ENCODE measurements around the gene MAG.

MAG gene

GRCh38 chr19:35317464-35318043, 25.6 kb downstream of the MAG start:
- Histone ChIP-seq H3K4me3 (ENCODE audit: low read depth, low read length) (no peak overlapping the region), H3K4me1 (ENCODE audit: control insufficient read depth, insufficient read depth, low read length) (no peaks in the 10 kb centered on the region), H3K9me3 (ENCODE audit: control insufficient read depth, insufficient read depth, low read depth, low read length) (peaks cover 4% of the 10 kb centered on the region; the same call in 1 of the 2 replicates), H3K27ac (ENCODE audit: extremely low read depth, low read depth, low read length) (no peak overlapping the region), H3K36me3 (ENCODE audit: control insufficient read depth in 2 of 2, insufficient read depth in 1 of 2, low read length in 2 of 2) (no peaks in the 10 kb centered on the region)
- ChIA-PET CTCF (interaction anchor here (0.6 to 3.0 kb wide), 5 partner anchors 11 to 273 kb away, joined by 3 to 11 read pairs (median 4); no protein-coding TSS in a partner anchor), POLR2A (no interaction called here)
- TF ChIP-seq GLIS1 (tag by site-specific recombination; IDR thresholded peaks at IDR 0.05) (no peak), ZNF48 (tag by site-specific recombination; IDR thresholded peaks at IDR 0.05) (no peak), GFI1B (tag by site-specific recombination; IDR thresholded peaks at IDR 0.05) (no peak)

- Histone ChIP-seq H3K9me3 (ENCODE audit: control insufficient read depth, insufficient read depth, low read depth, low read length) (peaks cover 4% of the 10 kb centered on the region; the same call in 1 of the 2 replicates), H3K27ac (ENCODE audit: extremely low read depth, low read depth, low read length) (no peak overlapping the region), H3K4me3 (ENCODE audit: low read depth, low read length) (no peak overlapping the region), H3K36me3 (ENCODE audit: control insufficient read depth in 2 of 2, insufficient read depth in 1 of 2, low read length in 2 of 2) (no peaks in the 10 kb centered on the region), H3K4me1 (ENCODE audit: control insufficient read depth, insufficient read depth, low read length) (no peaks in the 10 kb centered on the region)
- TF ChIP-seq ZFHX2 (tag by site-specific recombination; conservative IDR thresholded peaks at IDR 0.05) (peak; percentile 49; the same call in 1 of the 2 replicates), HOXD13 (CRISPR knock-in tag; IDR thresholded peaks at IDR 0.05; ENCODE audit: borderline replicate concordance) (no peak), EGR2 (tag by site-specific recombination; IDR thresholded peaks at IDR 0.05; ENCODE audit: low read depth) (0 out of 2 replicates have a peak, but pooled peaks have one; percentile 41), KLF17 (tag by site-specific recombination; IDR thresholded peaks at IDR 0.05) (peak; percentile 91)
- ChIA-PET POLR2A (interaction anchor here (0.6 kb wide), 1 partner anchor 278 kb away, joined by 5 read pairs; no protein-coding TSS in a partner anchor), CTCF (interaction anchor here (0.5 to 3.0 kb wide), 6 partner anchors 9 to 177 kb away, joined by 3 to 11 read pairs (median 3); no protein-coding TSS in a partner anchor)
Observed at GRCh38 chr19:35318679-35319448, 26.9 kb downstream of the MAG start.

GRCh38 chr19:35320065-35320713, 28.2 kb downstream of the MAG start:
- CTCF ChIA-PET = interaction anchor here (0.5 to 1.2 kb wide), 6 partner anchors 11 to 1136 kb away, joined by 3 to 4 read pairs (median 3); no protein-coding TSS in a partner anchor
- no peak overlapping the region for H3K4me3 ChIP-seq (ENCODE audit: low read depth, low read length)
- peaks cover 4% of the 10 kb centered on the region; the same call in 1 of the 2 replicates for H3K9me3 ChIP-seq (ENCODE audit: control insufficient read depth, insufficient read depth, low read depth, low read length)
- POLR2A ChIA-PET = interaction anchor here (0.6 kb wide), 1 partner anchor 533 kb away, joined by 5 read pairs; no protein-coding TSS in a partner anchor
- no peak overlapping the region for H3K27ac ChIP-seq (ENCODE audit: extremely low read depth, low read depth, low read length)
- H3K36me3 ChIP-seq (ENCODE audit: control insufficient read depth in 2 of 2, insufficient read depth in 1 of 2, low read length in 2 of 2) = no peaks in the 10 kb centered on the region
- no peaks in the 10 kb centered on the region for H3K4me1 ChIP-seq (ENCODE audit: control insufficient read depth, insufficient read depth, low read length)
- TF ChIP-seq ZFP3 (tag by site-specific recombination; IDR thresholded peaks at IDR 0.05; ENCODE audit: low read depth) = no peak
- TF ChIP-seq ZNF214 (tag by site-specific recombination; IDR thresholded peaks at IDR 0.05; ENCODE audit: borderline replicate concordance) = no peak
- TF ChIP-seq ZNF600 (tag by site-specific recombination; IDR thresholded peaks at IDR 0.05) = peak; percentile 73
- 0 out of 2 replicates have a peak, but pooled peaks have one; percentile 27 for TF ChIP-seq ZIC2 (tag by site-specific recombination; IDR thresholded peaks at IDR 0.05)
- TF ChIP-seq ZNF362 (tag by site-specific recombination; IDR thresholded peaks at IDR 0.05) = peak; percentile 47; the same call in 1 of the 2 replicates
- TF ChIP-seq GLIS1 (tag by site-specific recombination; IDR thresholded peaks at IDR 0.05) = peak; percentile 34; the same call in 1 of the 2 replicates
- peak; percentile 22; the same call in 1 of the 2 replicates for TF ChIP-seq ZNF629 (tag by site-specific recombination; IDR thresholded peaks at IDR 0.05)
